GM12801 (cell line): Measurements from ENCODE around the gene ZNF511.

Experiments used
- TF ChIP-seq, protein P1 (sequence below): IDR thresholded peaks from one replicate; pipeline ENCODE4 v1.5.1; 2011; ENCODE audit warnings: control low read depth; ENCODE audit not compliant: insufficient read length; ENCODE audit errors: extremely low read depth

ZNF511 gene

DNA sequence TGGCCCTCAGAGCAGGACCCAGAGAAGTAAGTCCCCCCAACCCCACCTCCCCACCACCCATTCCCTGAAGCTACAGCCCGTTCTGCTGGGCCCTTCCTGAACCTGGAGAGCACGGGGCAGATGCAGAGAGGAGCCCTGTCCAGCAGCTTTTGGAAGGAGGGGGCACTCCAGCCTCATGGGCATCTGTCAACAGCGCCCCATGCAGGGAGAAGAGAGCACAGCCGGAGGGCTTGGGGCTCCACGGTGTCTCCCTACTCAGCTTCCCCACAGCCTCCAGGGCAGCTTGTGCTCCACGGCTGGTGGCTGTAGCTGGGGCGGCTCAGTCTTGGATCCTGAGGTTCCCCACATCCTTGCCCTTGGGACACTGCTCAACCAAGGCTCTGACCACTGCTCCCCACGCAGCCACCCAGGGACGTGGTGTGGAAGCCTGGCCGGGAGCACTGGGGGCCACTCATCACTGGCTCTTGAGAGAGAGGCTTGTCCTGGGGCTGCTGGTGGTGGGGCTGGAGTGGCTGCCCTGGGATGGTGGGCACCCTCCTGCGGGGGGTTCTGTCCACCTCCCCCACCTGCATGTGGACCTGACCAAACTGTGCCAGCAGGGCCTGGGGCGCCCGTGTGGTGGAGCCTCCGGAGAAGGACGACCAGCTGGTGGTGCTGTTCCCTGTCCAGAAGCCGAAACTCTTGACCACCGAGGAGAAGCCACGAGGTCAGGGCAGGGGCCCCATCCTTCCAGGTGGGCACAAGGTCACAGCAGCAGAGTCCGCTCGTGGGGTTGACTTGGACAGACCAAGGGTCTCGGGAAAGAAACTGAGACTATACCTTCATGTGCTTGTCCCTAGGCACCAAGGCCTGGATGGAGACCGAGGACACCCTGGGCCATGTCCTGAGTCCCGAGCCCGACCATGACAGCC is 42.9 kb downstream of the ZNF511 start:
- TF ChIP-seq, protein P1, sequence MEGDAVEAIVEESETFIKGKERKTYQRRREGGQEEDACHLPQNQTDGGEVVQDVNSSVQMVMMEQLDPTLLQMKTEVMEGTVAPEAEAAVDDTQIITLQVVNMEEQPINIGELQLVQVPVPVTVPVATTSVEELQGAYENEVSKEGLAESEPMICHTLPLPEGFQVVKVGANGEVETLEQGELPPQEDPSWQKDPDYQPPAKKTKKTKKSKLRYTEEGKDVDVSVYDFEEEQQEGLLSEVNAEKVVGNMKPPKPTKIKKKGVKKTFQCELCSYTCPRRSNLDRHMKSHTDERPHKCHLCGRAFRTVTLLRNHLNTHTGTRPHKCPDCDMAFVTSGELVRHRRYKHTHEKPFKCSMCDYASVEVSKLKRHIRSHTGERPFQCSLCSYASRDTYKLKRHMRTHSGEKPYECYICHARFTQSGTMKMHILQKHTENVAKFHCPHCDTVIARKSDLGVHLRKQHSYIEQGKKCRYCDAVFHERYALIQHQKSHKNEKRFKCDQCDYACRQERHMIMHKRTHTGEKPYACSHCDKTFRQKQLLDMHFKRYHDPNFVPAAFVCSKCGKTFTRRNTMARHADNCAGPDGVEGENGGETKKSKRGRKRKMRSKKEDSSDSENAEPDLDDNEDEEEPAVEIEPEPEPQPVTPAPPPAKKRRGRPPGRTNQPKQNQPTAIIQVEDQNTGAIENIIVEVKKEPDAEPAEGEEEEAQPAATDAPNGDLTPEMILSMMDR, result no peak

DNA sequence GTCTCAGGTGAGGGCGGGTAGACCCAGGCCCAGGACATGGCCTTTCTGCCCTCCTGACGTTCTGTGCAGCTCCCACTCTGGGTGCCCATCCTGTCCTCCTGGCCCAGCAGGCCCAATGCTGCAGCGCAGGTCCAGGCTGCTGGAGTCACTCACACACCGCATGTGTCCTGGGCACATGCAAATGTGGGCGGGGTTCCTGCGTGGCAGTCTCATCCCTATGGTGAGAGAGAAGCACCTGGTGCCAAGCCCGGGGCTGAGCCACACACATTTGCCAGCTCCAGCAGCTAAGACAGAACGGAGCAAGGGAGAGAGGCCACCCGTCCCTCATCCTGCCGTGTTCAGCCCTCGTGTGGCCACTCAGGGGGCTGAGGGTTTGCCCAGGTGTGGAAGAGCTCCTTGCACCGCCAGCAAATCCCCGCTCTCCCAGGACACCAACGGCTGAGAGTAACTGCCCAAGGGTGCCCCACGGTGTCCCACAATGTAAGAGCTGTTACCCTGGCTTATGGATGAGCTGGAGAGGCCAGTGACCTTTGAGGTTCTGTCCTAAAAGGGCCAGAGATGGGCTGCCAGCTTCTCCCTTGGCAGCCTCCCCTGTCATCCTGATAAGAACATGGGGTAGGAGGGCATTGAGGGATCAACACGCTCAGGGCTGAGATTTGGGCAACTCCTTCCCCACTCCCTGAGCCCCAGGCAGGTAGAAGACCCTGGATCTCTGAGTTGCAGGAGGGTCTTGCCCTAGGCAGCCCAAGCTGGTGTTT is 44.7 kb downstream of the ZNF511 start:
- TF ChIP-seq, protein P1, result no peak

DNA sequence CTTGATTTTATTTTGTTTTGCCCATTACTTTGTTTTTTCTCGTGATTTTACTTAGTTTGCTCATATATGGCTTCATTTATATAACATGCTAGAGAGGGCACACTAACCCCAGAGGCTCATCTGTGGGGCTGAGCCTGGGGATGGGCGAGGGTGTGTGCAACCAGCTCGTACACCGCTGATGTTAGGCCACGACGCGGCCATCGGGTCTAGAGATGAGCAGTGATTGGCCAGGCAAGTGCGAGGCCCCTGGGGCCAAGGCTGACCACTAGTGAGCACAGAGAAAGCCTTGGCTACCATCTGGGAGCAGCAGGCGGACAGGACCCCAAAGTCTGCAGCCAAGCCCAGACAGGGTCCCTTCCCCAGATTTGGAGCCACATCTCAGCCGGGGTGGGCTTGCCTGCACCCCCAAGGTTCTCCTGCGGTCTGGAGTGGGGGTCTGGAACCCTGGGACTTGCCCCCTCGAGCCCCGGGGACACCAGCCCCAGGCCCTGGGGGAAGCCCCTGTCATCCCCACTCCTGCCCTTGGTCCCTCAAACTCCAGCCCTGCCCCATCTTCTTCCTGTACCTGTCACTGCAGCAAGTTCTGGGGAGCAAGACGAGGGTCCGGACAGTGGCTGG is 45.4 kb downstream of the ZNF511 start:
- TF ChIP-seq, protein P1, result no peak

DNA sequence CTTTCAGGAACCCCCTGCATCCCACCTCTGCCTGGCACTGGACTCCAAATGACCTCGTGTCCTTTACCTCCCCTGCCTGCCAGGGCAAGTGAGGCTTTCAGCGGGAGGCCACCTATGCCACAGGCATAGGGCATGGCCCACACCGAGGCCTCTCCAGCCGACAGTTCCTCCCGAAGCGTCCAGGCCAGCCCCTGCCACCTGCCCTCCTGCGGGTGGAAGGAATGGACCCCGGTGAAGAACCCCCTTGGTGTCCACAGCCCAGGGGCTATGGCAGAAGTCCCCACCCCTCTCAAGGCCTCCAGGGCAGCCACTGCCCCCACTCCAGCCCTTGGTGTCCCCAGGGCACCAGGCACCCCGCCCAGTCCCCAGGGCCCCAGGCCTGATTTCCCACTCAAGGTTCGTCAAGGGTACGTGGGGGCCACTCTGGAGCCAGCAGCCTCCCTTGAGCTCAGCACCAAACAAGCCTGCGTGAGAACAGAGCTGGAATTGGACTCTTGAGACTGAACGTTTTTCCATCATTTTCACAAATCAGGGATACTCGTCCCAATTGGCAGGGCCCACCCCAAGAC is 46.0 kb downstream of the ZNF511 start:
- TF ChIP-seq, protein P1, result no peak

DNA sequence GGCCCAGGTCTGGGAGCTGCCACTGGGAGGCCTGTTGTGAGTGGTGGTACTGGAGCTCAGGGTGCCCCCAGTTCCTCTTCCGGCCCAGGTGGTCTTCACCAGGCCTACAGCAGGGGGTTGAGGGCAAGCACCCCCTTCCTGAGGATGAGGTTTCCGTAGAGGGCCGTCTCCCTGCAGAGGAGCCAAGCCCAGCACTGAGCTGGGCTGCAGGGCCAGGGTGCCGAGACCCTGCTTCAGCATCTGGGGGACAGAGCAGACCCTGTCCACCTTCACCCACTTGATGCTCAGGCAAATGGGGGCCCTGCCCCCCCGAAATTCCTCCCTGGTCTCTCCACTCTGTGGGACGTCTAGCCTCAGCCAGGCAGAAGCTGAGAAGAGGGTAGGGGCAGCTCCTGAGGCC is 46.6 kb downstream of the ZNF511 start:
- TF ChIP-seq, protein P1, result no peak

DNA sequence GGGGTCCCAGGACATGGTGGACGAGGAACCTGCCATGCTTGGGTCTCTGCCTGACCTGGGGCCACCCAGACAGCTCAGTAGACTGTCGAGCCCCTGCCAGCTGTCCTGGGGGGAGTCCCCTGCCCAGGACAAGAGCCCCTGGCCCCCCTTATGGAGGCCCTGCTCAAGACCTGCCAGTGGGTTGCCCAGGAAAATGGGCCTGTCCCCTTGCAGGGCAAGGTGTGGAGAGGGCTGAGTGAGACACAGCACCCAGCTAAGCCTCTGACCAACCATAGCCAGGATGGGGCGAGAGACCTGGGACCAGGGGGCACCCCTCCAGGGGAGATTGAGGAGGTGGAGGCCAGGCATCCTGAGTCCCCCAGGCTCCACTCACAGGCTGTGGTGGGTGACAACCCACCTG is 47.3 kb downstream of the ZNF511 start:
- TF ChIP-seq, protein P1, result no peak
